NB4 (cell line): ENCODE results near the gene COX18.
A peak's percentile ranks its signal among the peaks of the same experiment; 100 is the strongest.

Experiments
- DNase-seq: peaks from one replicate; pipeline ENCODE4 v3.0.0; 2010; ENCODE audit warnings: low read depth
- H3K4me3 ChIP-seq: one replicate; pipeline ENCODE4 v1.5.1; 2011; ENCODE audit warnings: mild to moderate bottlenecking, low read depth, low read length, moderate library complexity
- MYC ChIP-seq: IDR thresholded peaks from 2 replicates; pipeline ENCODE4 v1.6.1; 2011; ENCODE audit warnings: low read depth, low read length
- POLR2A ChIP-seq: IDR thresholded peaks from 2 replicates; pipeline ENCODE4 v1.6.1; 2011; ENCODE audit warnings: mild to moderate bottlenecking; ENCODE audit not compliant: insufficient read length; ENCODE audit errors: extremely low read depth
- TF ChIP-seq, protein P1 (sequence below): IDR thresholded peaks from 2 replicates; pipeline ENCODE4 v1.6.1; 2011; ENCODE audit warnings: low read depth, low read length
- TF ChIP-seq, protein P2 (sequence below): IDR thresholded peaks from one replicate; pipeline ENCODE4 v1.5.1; 2012; ENCODE audit warnings: low read depth, low read length

COX18 gene

GRCh38 chr4:73021634-73022033 is 47.9 kb downstream of the COX18 start:
- peak; percentile 46 for DNase-seq
- TF ChIP-seq POLR2A (no peak), MYC (no peak)
- TF ChIP-seq, protein P1, sequence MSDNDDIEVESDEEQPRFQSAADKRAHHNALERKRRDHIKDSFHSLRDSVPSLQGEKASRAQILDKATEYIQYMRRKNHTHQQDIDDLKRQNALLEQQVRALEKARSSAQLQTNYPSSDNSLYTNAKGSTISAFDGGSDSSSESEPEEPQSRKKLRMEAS = no peak
- H3K4me3 ChIP-seq = no peak overlapping the region

GRCh38 chr4:73019462-73020047 is 50.0 kb downstream of the COX18 start:
- peak; percentile 46 for DNase-seq
- TF ChIP-seq, protein P2, sequence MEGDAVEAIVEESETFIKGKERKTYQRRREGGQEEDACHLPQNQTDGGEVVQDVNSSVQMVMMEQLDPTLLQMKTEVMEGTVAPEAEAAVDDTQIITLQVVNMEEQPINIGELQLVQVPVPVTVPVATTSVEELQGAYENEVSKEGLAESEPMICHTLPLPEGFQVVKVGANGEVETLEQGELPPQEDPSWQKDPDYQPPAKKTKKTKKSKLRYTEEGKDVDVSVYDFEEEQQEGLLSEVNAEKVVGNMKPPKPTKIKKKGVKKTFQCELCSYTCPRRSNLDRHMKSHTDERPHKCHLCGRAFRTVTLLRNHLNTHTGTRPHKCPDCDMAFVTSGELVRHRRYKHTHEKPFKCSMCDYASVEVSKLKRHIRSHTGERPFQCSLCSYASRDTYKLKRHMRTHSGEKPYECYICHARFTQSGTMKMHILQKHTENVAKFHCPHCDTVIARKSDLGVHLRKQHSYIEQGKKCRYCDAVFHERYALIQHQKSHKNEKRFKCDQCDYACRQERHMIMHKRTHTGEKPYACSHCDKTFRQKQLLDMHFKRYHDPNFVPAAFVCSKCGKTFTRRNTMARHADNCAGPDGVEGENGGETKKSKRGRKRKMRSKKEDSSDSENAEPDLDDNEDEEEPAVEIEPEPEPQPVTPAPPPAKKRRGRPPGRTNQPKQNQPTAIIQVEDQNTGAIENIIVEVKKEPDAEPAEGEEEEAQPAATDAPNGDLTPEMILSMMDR = peak; percentile 37
- TF ChIP-seq MYC = no peak
- no peak overlapping the region for H3K4me3 ChIP-seq

- TF ChIP-seq, protein P2 = no peak
- TF ChIP-seq POLR2A (no peak), MYC (no peak)
- TF ChIP-seq, protein P1 = no peak
- no peak for DNase-seq
- H3K4me3 ChIP-seq = no peak overlapping the region
Measured at GRCh38 chr4:73018595-73018994, 50.9 kb downstream of the COX18 start.

- DNase-seq = no peak
- H3K4me3 ChIP-seq = no peak overlapping the region
- TF ChIP-seq, protein P1 = no peak
- TF ChIP-seq MYC (no peak), POLR2A (no peak)
- TF ChIP-seq, protein P2 = no peak
Measured at GRCh38 chr4:73013310-73013709, 56.2 kb downstream of the COX18 start.

DNA sequence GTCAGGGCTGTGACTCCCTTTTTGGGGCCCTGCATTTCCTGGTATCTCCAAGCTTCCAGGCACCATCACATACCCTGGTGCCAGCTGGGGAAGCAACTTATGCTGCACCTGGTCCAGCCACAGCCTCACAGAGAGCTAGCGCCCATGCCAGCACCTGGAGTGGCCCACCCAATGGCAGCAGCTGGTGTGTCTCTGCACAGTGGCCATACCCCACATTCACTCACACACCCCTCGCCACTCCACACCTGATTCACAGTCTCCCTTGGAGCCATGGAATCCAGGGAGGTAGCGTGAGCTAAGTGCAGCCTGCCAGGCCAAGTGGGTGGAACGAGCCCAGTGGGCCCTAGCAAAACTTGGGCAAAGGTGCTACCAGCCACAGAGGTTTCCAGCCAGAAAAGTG is 56.8 kb downstream of the COX18 start:
- TF ChIP-seq, protein P1 = no peak
- TF ChIP-seq MYC (no peak), POLR2A (no peak)
- TF ChIP-seq, protein P2 = no peak
- no peak overlapping the region for H3K4me3 ChIP-seq
- no peak for DNase-seq

DNA sequence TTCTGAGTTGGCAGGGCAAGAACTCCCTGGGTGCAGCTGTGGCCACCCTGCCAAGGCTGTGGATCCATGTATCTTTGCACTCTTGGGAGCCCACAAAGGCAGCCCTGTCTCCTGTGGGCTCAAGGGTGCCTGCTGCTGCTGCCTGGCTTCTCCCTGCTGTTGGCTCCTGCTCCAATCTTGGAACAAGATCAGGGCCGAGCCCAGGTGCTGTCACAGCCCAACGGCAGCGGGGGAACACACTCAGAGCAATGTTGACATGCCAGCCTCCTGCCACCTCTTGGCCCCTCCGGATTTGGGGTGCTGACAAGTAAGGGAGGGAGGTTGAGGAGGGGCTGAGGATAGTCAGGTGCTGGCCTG is 57.9 kb downstream of the COX18 start:
- TF ChIP-seq MYC = no peak
- no peak for DNase-seq
- H3K4me3 ChIP-seq = no peak overlapping the region

DNA sequence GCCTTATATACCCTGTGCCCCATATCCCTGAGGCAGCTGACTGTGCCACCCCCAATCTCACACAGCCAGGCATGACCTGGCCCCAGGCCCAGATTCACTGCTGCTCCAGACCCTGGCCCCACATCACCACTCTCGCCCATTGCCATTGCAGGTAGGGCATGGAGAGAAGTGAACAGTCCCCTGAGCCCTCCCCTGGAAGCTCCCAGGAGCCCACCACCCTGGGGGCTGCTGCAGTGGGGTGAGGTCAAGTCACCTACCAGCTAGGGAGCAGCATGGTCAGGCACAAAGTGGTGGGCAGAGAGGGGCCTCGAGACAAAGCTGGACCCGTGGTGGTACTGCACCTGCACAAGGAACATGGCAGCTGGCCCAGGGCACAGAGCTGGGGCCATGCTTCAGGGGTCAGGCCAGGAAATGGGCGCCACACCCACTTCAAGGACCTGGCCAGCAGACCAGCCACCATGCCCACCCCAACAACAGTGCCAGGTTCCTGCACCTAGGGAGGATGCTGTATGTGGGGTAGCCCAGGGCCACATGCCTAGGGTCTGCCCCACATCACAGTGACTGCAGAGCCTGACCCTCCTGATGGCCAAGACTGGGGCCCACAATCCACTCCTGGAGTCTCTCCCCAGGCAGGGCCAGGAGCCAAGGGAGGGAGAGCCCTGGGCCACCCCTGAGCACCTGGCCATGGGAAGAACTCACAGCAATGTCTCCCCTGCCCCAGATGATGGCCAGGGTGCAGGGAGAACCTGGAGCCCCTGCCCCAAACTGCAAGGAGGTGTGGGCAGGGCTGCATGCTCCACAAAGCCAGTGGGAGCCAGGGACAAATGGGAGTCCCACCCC is 58.5 kb downstream of the COX18 start:
- TF ChIP-seq, protein P1 = no peak
- TF ChIP-seq POLR2A = no peak
- TF ChIP-seq, protein P2 = no peak
- TF ChIP-seq MYC = no peak
- H3K4me3 ChIP-seq = no peak overlapping the region
- DNase-seq = no peak
